Ovary (tissue), 3 donors: ENCODE results near the gene MYOC.

Experiments used
- CTCF ChIP-seq, 3 donors: fragments of 450-650 bp in 2 of 3; fragments of 200-600 bp in 1 of 3; IDR thresholded peaks; one replicate each; pipeline versions ENCODE4 v1.5.1 to v1.8.0; 2016 to 2022; ENCODE audit warnings: antibody characterized with exemption in 3 of 3, mild to moderate bottlenecking in 1 of 3
- POLR2A ChIP-seq: fragments of 450-650 bp; IDR thresholded peaks from one replicate; pipeline ENCODE4 v1.6.1; 2017; ENCODE audit warnings: antibody characterized with exemption, mild to moderate bottlenecking, moderate library complexity
- donor health status: DM: no; HTN: no; CAD: no.

GRCh38 chr1:171676823-171677222, 24.3 kb upstream of the MYOC start:
- no peak for TF ChIP-seq CTCF (IDR thresholded peaks at IDR 0.05)
- TF ChIP-seq POLR2A: no peak
